K562 (cell line): ENCODE data around the gene FKBP1B. TPM values are rescaled to one million over a fixed set of nuclear protein-coding genes. Genes with fewer than 3 reads are reported as not detected.
A peak's percentile ranks its signal among the peaks of the same experiment; 100 is the strongest.

Experiments used
- C11orf30 ChIP-seq: fragments of 450-650 bp; IDR thresholded peaks from 2 replicates; pipeline ENCODE4 v1.6.1; 2016; ENCODE audit warnings: low read depth, mild to moderate bottlenecking
- DNMT1 ChIP-seq: fragments of 450-650 bp; IDR thresholded peaks from 2 replicates; pipeline ENCODE4 v1.6.1; 2016; ENCODE audit warnings: antibody characterized with exemption, mild to moderate bottlenecking
- FOXO4 ChIP-seq: fragments of 450-650 bp; formaldehyde crosslinking; IDR thresholded peaks from 2 replicates; pipeline ENCODE4 v1.4.0; 2020; ENCODE audit warnings: mild to moderate bottlenecking, moderate library complexity
- HDGF ChIP-seq: fragments of 450-650 bp; IDR thresholded peaks from 2 replicates; pipeline ENCODE4 v1.6.1; 2016
- ILK ChIP-seq: fragments of 450-650 bp; IDR thresholded peaks from 2 replicates; pipeline ENCODE4 v1.6.1; 2016; ENCODE audit warnings: missing genetic modification characterization, low read depth, mild to moderate bottlenecking, missing compliant biosample characterization, moderate library complexity, borderline replicate concordance
- LARP7 ChIP-seq: fragments of 450-650 bp; IDR thresholded peaks from 2 replicates; pipeline ENCODE4 v1.6.1; 2016
- MNT ChIP-seq, 2 experiments: fragments of 450-650 bp; conservative IDR thresholded peaks; 2 replicates each; pipeline ENCODE4 v1.6.1; 2017; ENCODE audit warnings: mild to moderate bottlenecking in 2 of 2, moderate library complexity in 2 of 2
- MYBL2 ChIP-seq, 2 experiments: fragments of 450-650 bp in 1 of 2; sonication (generic) in 1 of 2; formaldehyde crosslinking in 1 of 2; IDR thresholded peaks; 2 replicates each; pipeline versions ENCODE4 v1.6.1 to v1.8.1; 2017 to 2022; ENCODE audit warnings: borderline replicate concordance in 1 of 2, inconsistent platforms in 1 of 2, low read depth in 1 of 2, mild to moderate bottlenecking in 1 of 2, missing genetic modification reagents in 1 of 2, moderate library complexity in 1 of 2
- MYNN ChIP-seq, 2 experiments: sonication (generic); formaldehyde crosslinking in 1 of 2; IDR thresholded peaks; 2 replicates each; pipeline versions ENCODE4 v1.5.0 to v1.6.1; 2016 to 2020; ENCODE audit warnings: antibody characterized with exemption in 1 of 2, missing genetic modification reagents in 1 of 2
- POLR3G ChIP-seq: IDR thresholded peaks from 2 replicates; pipeline ENCODE4 v1.6.1; 2011; ENCODE audit not compliant: insufficient read length, insufficient replicate concordance; ENCODE audit errors: extremely low read depth
- ZBTB11 ChIP-seq, 3 experiments: fragments of 200-800 bp in 1 of 3; fragments of 250-450 bp in 1 of 3; fragments of 450-650 bp in 1 of 3; sonication (Bioruptor Pico) in 1 of 3; sonication (Bioruptor generic) in 1 of 3; formaldehyde crosslinking in 1 of 3; IDR thresholded peaks; 2 replicates each; pipeline versions ENCODE4 v1.6.1 to v1.8.0; 2016 to 2022; ENCODE audit warnings: mild to moderate bottlenecking in 2 of 3, missing genetic modification characterization in 2 of 3, missing compliant biosample characterization in 1 of 3, moderate library complexity in 1 of 3
- ZFP30 ChIP-seq: fragments of 250-450 bp; sonication (Bioruptor Pico); IDR thresholded peaks from 2 replicates; pipeline ENCODE4 v1.8.0; 2022; ENCODE audit warnings: moderate library complexity, mild to moderate bottlenecking, inconsistent platforms, borderline replicate concordance
- ZFX ChIP-seq: sonication (generic); formaldehyde crosslinking; IDR thresholded peaks from 2 replicates; pipeline ENCODE4 v1.8.0; 2022; ENCODE audit warnings: mild to moderate bottlenecking, missing genetic modification reagents, moderate library complexity
- ZNF644 ChIP-seq: fragments of 200-800 bp; sonication (Bioruptor generic); IDR thresholded peaks from 2 replicates; pipeline ENCODE4 v1.6.1; 2016; ENCODE audit warnings: low read depth, missing genetic modification characterization, missing compliant biosample characterization
- polyA plus RNA-seq, 8 experiments: library from polyadenylated mRNA; depleted of rRNA in 4 of 8; stranded (reverse) in 5 of 8; unstranded in 3 of 8; fragments of >200 nt; fragmentation: Nextera tagmentation in 2 of 8; fragmentation: Illumina TruSeq in 1 of 8; extraction: Ambion mirVana in 2 of 8; extraction: Trizol in 1 of 8; gene quantifications; 2 replicates each; pipeline versions ENCODE4 v1.2.1 to v1.2.3, GENCODE V29; 2011 to 2014; ENCODE audit warnings: inconsistent platforms in 1 of 8, missing spikeins in 1 of 8
- total RNA-seq, 7 experiments: library from RNA; depleted of rRNA in 6 of 7; stranded (reverse); fragments of >200 nt in 6 of 7; fragmentation: Illumina TruSeq in 2 of 7; extraction: Trizol in 2 of 7; gene quantifications; 2 replicates each; pipeline versions ENCODE4 v1.2.1 to v1.2.3, GENCODE V29; 2011 to 2021; ENCODE audit warnings: low replicate concordance in 1 of 7

Gene FKBP1B
- total and polyA plus RNA-seq, 9 of the 15 experiments (the other 6 are each of a cell fraction or from before 2014, with no cell fraction given): 0.58 to 9.4 (median 1.6) TPM

- TF ChIP-seq ZFP30 (CRISPR knock-in tag) (no peak), DNMT1 (no peak), MYBL2 (IDR thresholded peaks at IDR 0.05; ENCODE audit: low read depth) (no peak), MYBL2 (CRISPR knock-in tag; IDR thresholded peaks at IDR 0.05; ENCODE audit: borderline replicate concordance) (no peak), MYNN (IDR thresholded peaks at IDR 0.05) (no peak; the same call in 1 of the 2 replicates), MYNN (CRISPR knock-in tag; IDR thresholded peaks at IDR 0.05) (no peak), ZBTB11 (CRISPR knock-in tag; IDR thresholded peaks at IDR 0.05) (no peak; a peak in 2 of 6 replicates), ZNF644 (no peak), C11orf30 (peak; percentile 90), LARP7 (no peak), POLR3G (no peak), ZFX (peak; percentile 91), HDGF (no peak), MNT (conservative IDR thresholded peaks at IDR 0.05) (peak; percentile 14 to 79; a peak in 3 of 4 replicates), FOXO4 (CRISPR knock-in tag) (0 out of 2 replicates have a peak, but pooled peaks have one; percentile 27), ILK (tag) (no peak)
These were observed 35.1 kb downstream of the FKBP1B start, which contains the start of gene TP53I3 (continued) for GRCh38 chr2:24084386-24085199.
